ENCODE data around the gene MYLK4.

Gene MYLK4

DNA sequence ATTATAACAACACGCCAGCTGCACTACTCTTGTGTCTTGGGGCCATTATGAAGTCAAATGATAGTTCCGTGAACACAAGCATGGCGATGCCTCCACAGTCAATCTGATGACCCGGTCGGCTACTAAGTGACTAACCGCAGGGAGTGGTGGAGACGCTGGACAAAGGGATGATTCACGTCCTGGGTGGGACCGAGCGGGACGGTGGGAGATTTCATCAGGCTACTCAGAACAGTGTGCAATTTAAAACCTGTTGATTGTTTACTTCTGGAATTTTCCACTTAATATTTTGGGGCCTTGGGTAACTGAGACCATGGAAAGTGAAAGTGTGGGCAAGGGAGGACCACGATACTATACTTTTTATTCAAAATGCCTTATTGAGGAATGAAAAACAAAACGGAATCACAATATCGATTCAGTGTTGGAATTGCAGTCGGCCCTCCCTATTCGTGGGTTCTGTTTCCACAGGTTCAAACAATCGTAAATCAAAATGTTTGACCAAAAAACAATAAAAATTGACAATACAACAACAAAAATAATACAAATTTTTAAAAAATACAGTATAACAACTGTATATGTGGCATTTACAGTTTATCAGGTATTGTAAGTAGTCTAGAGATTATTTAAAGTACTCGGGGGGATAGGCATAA is 66.5 kb downstream of the MYLK4 start:
- Histone ChIP-seq H3K4me1 (ENCODE audit: insufficient read depth, low read length) (no peaks in the 10 kb centered on the region), H3K27me3 (ENCODE audit: control insufficient read depth in 1 of 2, insufficient read depth in 2 of 2, low read length in 2 of 2) (no peaks in the 10 kb centered on the region), H3K36me3 (ENCODE audit: insufficient read depth, low read length) (no peaks in the 10 kb centered on the region), H3K9me3 (ENCODE audit: low read length) (no peaks in the 10 kb centered on the region), H3K9ac (ENCODE audit: low read length) (no peak overlapping the region), H3K4me3 (ENCODE audit: low read depth in 1 of 2, low read length in 2 of 2) (no peak overlapping the region), H3K27ac (ENCODE audit: low read depth, low read length) (no peak overlapping the region)

GRCh38 chr6:2680264-2680922 is 70.3 kb downstream of the MYLK4 start:
- H3K9ac ChIP-seq (ENCODE audit: low read length) = no peak overlapping the region
- H3K4me3 ChIP-seq (ENCODE audit: low read depth in 1 of 2, low read length in 2 of 2) = no peak overlapping the region
- H3K27me3 ChIP-seq (ENCODE audit: control insufficient read depth in 1 of 2, insufficient read depth in 2 of 2, low read length in 2 of 2) = no peaks in the 10 kb centered on the region
- no peak overlapping the region for H3K27ac ChIP-seq (ENCODE audit: low read depth, low read length)
- H3K9me3 ChIP-seq (ENCODE audit: low read length) = no peaks in the 10 kb centered on the region
- H3K36me3 ChIP-seq (ENCODE audit: insufficient read depth, low read length) = no peaks in the 10 kb centered on the region
- H3K4me1 ChIP-seq (ENCODE audit: insufficient read depth, low read length) = no peaks in the 10 kb centered on the region

DNA sequence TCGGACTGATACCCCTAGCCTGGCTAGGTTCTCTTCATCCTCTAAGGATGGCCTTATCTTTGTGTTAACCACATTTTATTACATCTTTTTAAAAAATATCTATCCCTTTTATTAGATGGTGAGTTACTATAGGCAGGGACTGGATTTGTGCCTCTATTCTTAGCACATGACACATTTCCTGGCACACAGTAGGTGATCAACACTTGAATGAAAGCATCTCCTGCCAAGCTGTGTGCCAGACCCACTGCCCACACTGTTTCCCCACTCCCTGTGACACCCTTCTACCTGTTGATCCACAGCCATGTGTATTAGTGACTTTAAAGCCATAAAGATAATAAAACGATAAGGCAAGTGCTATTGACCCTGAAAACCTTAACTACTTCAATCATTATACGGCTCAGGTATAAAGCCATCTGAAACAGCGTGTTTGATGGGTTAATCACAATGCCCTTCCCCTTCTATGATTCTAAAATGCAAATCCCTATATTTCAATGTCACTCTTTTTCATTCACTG is 73.6 kb downstream of the MYLK4 start:
- Histone ChIP-seq H3K9me3 (ENCODE audit: low read length) (no peaks in the 10 kb centered on the region), H3K4me1 (ENCODE audit: insufficient read depth, low read length) (no peaks in the 10 kb centered on the region), H3K36me3 (ENCODE audit: insufficient read depth, low read length) (no peaks in the 10 kb centered on the region), H3K27me3 (ENCODE audit: control insufficient read depth in 1 of 2, insufficient read depth in 2 of 2, low read length in 2 of 2) (no peaks in the 10 kb centered on the region), H3K4me3 (ENCODE audit: low read depth in 1 of 2, low read length in 2 of 2) (no peak overlapping the region), H3K27ac (ENCODE audit: low read depth, low read length) (no peak overlapping the region), H3K9ac (ENCODE audit: low read length) (no peak overlapping the region)

GRCh38 chr6:2676048-2676447 is 74.7 kb downstream of the MYLK4 start:
- H3K9me3 ChIP-seq (ENCODE audit: low read length) = no peaks in the 10 kb centered on the region
- no peak overlapping the region for H3K27ac ChIP-seq (ENCODE audit: low read depth, low read length)
- no peak overlapping the region for H3K4me3 ChIP-seq (ENCODE audit: low read depth in 1 of 2, low read length in 2 of 2)
- no peaks in the 10 kb centered on the region for H3K4me1 ChIP-seq (ENCODE audit: insufficient read depth, low read length)
- H3K27me3 ChIP-seq (ENCODE audit: control insufficient read depth in 1 of 2, insufficient read depth in 2 of 2, low read length in 2 of 2) = no peaks in the 10 kb centered on the region
- H3K36me3 ChIP-seq (ENCODE audit: insufficient read depth, low read length) = no peaks in the 10 kb centered on the region
- no peak overlapping the region for H3K9ac ChIP-seq (ENCODE audit: low read length)

GRCh38 chr6:2674857-2675256 is 75.9 kb downstream of the MYLK4 start:
- Histone ChIP-seq H3K9me3 (ENCODE audit: low read length) (no peaks in the 10 kb centered on the region), H3K27me3 (ENCODE audit: control insufficient read depth in 1 of 2, insufficient read depth in 2 of 2, low read length in 2 of 2) (no peaks in the 10 kb centered on the region), H3K27ac (ENCODE audit: low read depth, low read length) (no peak overlapping the region), H3K4me3 (ENCODE audit: low read depth in 1 of 2, low read length in 2 of 2) (no peak overlapping the region), H3K9ac (ENCODE audit: low read length) (no peak overlapping the region), H3K4me1 (ENCODE audit: insufficient read depth, low read length) (no peaks in the 10 kb centered on the region), H3K36me3 (ENCODE audit: insufficient read depth, low read length) (no peaks in the 10 kb centered on the region)

DNA sequence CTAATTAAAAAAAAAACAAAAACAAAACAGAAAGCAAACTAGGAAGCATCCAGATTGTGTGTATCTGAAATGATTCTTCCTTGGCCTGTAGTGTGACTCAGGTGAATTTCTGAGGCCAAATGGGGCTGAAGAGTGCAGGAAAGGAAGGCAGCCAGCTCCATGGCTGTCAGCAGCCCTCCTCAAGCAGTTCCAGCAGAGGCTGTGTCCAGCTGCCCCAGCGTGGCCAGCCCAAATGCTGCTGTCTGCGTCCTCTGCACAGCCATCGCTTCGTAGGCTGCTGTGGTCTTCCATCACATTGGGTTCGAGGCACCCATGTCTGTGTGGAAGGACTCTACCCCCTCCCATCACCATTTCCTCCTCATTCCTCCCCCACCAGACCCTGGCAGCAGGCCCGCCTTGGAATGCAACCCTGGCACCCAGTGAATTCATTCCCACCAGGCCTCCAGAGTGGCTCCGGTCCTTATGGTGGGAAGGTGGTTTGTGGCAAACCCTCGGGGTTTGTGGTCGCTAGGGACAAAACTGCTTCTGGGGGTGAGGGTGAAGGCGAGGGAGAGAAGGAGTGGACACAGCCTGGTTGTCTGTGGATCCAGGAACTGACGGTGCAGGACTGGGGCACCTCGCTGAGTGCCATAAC is 81.5 kb downstream of the MYLK4 start:
- H3K9me3 ChIP-seq (ENCODE audit: low read length) = no peaks in the 10 kb centered on the region
- no peak overlapping the region for H3K4me3 ChIP-seq (ENCODE audit: low read depth in 1 of 2, low read length in 2 of 2)
- H3K27ac ChIP-seq (ENCODE audit: low read depth, low read length) = no peak overlapping the region
- H3K36me3 ChIP-seq (ENCODE audit: insufficient read depth, low read length) = no peaks in the 10 kb centered on the region
- H3K27me3 ChIP-seq (ENCODE audit: control insufficient read depth in 1 of 2, insufficient read depth in 2 of 2, low read length in 2 of 2) = no peaks in the 10 kb centered on the region
- H3K9ac ChIP-seq (ENCODE audit: low read length) = no peak overlapping the region
- no peaks in the 10 kb centered on the region for H3K4me1 ChIP-seq (ENCODE audit: insufficient read depth, low read length)

DNA sequence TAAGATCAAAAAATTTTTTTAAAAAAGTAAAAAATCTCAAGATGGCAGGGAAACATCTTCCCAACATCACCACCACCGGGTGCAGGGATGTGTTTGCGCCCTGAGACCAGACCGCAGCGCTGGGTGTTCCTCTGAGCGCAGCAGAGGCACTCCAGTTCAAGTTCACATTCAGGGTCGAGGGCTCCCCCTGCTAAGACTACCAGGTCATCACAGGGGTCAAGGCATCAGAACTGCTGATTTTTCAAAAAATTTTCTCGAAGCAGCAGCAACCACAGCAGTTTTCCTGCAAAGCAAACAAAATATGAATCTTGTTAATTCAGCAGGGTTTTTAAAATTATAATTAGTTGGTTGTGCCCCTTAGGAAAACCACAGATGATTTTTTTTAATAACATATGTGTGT is 83.1 kb downstream of the MYLK4 start:
- Histone ChIP-seq H3K9ac (ENCODE audit: low read length) (no peak overlapping the region), H3K4me3 (ENCODE audit: low read depth in 1 of 2, low read length in 2 of 2) (no peak overlapping the region), H3K27me3 (ENCODE audit: control insufficient read depth in 1 of 2, insufficient read depth in 2 of 2, low read length in 2 of 2) (no peaks in the 10 kb centered on the region), H3K4me1 (ENCODE audit: insufficient read depth, low read length) (no peaks in the 10 kb centered on the region), H3K27ac (ENCODE audit: low read depth, low read length) (no peak overlapping the region), H3K36me3 (ENCODE audit: insufficient read depth, low read length) (no peaks in the 10 kb centered on the region), H3K9me3 (ENCODE audit: low read length) (no peaks in the 10 kb centered on the region)

DNA sequence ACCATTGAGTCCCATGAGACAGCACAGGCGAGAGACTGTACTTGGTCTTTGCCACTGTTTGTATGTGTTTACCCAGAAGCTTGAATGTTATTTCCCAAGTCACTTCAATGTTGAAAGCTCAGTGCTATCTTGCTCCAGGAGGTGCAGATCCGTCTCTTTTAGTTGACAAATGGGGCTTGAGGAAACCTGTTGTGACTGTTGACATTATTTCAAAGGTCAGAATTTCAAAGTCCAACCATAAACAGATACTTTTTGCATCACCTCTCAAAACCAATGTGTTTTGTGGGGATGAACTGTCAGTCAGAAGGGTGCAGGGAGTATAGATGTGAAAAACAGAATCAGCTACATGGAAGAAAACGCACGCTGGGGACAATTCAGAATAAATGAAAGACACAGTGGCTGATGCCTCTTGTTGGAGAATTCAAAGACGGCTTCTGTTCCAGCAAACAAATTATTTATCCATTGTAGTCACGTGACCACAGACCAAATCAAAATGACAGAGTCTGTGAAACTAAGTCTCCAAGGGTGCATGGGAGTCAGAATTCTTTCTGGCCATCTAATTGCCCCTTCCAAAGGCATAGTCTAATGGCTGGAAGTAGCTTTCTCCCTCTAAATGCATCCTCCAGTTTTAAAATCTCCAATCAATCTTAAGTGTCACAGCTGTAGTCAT is 83.7 kb downstream of the MYLK4 start:
- Histone ChIP-seq H3K9me3 (ENCODE audit: low read length) (no peaks in the 10 kb centered on the region), H3K27me3 (ENCODE audit: control insufficient read depth in 1 of 2, insufficient read depth in 2 of 2, low read length in 2 of 2) (no peaks in the 10 kb centered on the region), H3K9ac (ENCODE audit: low read length) (no peak overlapping the region), H3K27ac (ENCODE audit: low read depth, low read length) (no peak overlapping the region), H3K4me3 (ENCODE audit: low read depth in 1 of 2, low read length in 2 of 2) (no peak overlapping the region), H3K36me3 (ENCODE audit: insufficient read depth, low read length) (no peaks in the 10 kb centered on the region), H3K4me1 (ENCODE audit: insufficient read depth, low read length) (no peaks in the 10 kb centered on the region)

DNA sequence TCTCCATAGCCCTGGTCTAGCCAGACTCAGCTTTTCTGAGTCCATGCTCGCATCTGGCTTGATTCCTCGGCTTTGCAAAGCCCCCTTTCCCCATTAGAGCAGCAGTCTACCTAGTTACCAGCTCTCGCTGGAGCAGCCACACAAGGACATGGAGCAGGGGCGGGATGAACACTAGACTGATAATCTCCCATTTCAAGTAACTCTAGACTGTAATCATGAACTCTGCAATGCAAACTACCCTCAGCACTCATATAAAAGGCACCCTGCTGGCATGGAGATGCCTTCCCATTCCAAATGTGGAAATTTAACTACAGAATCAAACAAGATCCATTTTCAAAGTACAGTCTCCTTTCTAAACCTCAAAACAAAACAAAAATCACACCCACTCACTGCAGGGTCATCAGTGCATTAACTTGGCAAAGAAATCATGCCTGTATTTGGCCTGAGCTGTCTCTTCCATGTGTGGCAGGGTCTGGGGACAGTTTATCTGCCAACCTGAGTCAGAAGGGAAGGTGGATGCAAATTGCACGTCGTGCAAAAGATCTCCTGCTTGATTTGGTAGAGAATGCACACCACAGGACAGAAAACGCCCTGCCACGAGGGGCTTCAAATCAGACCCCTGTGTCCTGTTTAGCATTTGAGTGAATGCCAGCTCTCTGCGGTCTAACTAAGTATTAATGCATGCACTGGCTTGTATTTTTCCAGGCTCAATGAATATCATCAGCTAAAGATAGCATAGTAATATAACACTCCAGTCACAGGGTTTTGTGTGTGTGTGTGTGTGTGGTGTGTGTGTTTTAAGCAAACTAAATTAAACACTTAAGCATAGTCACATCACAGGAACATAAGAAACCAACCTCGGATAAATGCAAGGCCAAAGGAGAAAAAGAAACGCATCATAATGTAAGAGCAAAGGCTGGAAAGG is 85.3 kb downstream of the MYLK4 start:
- no peak overlapping the region for H3K27ac ChIP-seq (ENCODE audit: low read depth, low read length)
- H3K4me1 ChIP-seq (ENCODE audit: insufficient read depth, low read length) = no peaks in the 10 kb centered on the region
- H3K9ac ChIP-seq (ENCODE audit: low read length) = no peak overlapping the region
- no peaks in the 10 kb centered on the region for H3K27me3 ChIP-seq (ENCODE audit: control insufficient read depth in 1 of 2, insufficient read depth in 2 of 2, low read length in 2 of 2)
- H3K36me3 ChIP-seq (ENCODE audit: insufficient read depth, low read length) = no peaks in the 10 kb centered on the region
- H3K4me3 ChIP-seq (ENCODE audit: low read depth in 1 of 2, low read length in 2 of 2) = no peak overlapping the region
- no peaks in the 10 kb centered on the region for H3K9me3 ChIP-seq (ENCODE audit: low read length)

- Histone ChIP-seq H3K9ac (ENCODE audit: low read length) (no peak overlapping the region), H3K4me3 (ENCODE audit: low read depth in 1 of 2, low read length in 2 of 2) (no peak overlapping the region), H3K27me3 (ENCODE audit: control insufficient read depth in 1 of 2, insufficient read depth in 2 of 2, low read length in 2 of 2) (no peaks in the 10 kb centered on the region), H3K9me3 (ENCODE audit: low read length) (no peaks in the 10 kb centered on the region), H3K4me1 (ENCODE audit: insufficient read depth, low read length) (no peaks in the 10 kb centered on the region), H3K36me3 (ENCODE audit: insufficient read depth, low read length) (no peaks in the 10 kb centered on the region), H3K27ac (ENCODE audit: low read depth, low read length) (no peak overlapping the region)
These were observed 87.6 kb downstream of the MYLK4 start for GRCh38 chr6:2663123-2663522.

GRCh38 chr6:2661651-2662050 is 89.1 kb downstream of the MYLK4 start:
- no peak overlapping the region for H3K9ac ChIP-seq (ENCODE audit: low read length)
- H3K4me1 ChIP-seq (ENCODE audit: insufficient read depth, low read length) = no peaks in the 10 kb centered on the region
- H3K9me3 ChIP-seq (ENCODE audit: low read length) = no peaks in the 10 kb centered on the region
- no peaks in the 10 kb centered on the region for H3K36me3 ChIP-seq (ENCODE audit: insufficient read depth, low read length)
- H3K27ac ChIP-seq (ENCODE audit: low read depth, low read length) = no peak overlapping the region
- H3K27me3 ChIP-seq (ENCODE audit: control insufficient read depth in 1 of 2, insufficient read depth in 2 of 2, low read length in 2 of 2) = no peaks in the 10 kb centered on the region
- no peak overlapping the region for H3K4me3 ChIP-seq (ENCODE audit: low read depth in 1 of 2, low read length in 2 of 2)
